ENCODE data around the gene PAK5. TPM values are rescaled to one million over a fixed set of nuclear protein-coding genes. Genes with fewer than 3 reads are reported as not detected.

PAK5 gene
- total and polyA plus RNA-seq, 7 experiments from 2014 or later: not detected

DNA sequence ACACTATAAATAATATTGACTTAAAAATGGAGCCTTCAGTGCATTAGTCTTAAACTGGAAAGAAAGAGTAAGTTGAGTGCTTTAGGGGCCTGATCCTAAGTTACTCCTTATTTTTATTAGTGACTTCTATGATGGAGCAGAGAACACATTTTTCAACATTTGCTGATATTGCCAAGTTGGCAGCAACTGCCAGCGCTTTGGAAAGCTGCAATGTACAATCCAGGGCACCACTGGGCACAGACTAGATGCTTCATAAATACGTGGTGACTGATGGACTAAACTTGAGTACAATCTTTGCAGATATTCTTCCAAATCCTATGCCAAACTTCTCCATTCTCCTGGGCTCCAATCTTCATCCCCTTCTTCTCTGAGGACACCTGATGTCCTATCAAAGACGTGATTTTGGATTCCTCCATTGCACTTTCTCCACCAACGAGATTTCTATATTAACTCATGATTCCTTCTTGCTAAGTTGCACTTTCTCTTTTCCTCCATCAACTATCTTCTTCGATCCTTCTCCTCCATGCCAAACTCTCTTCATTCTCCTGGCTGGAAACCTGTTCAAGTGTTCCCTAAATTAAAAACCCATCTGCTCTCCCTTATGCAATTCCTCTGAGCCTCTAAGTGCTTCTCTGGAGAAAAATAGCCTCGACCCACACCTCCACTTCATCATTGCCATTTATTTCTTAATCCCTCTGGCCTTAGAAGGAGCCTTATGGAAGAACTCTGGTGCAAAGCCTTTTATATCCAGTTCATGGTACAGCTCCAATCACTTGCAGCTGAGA, 28.5 kb upstream of the PAK5 start:
- Mint-ChIP-seq H3K36me3 (no peaks in the 10 kb centered on the region), H3K9me3 (peaks cover 0 to 9% (median 4%) of the 10 kb centered on the region in 11 donors), H3K27me3 (peaks cover 0 to 5% (median 0%) of the 10 kb centered on the region in 5 donors), H3K27ac (no peak overlapping the region), H3K4me3 (no peak overlapping the region), H3K4me1 (peaks cover 0 to 2% (median 0%) of the 10 kb centered on the region in 7 donors)
- H3K36me3 ChIP-seq (ENCODE audit: control insufficient read depth in 2 of 3, insufficient read depth in 3 of 3, low read length in 3 of 3): no peaks in the 10 kb centered on the region
- H3K4me3 ChIP-seq (ENCODE audit: low read length): no peak overlapping the region
- ATAC-seq (no peak), DNase-seq (no peak)
- intact Hi-C loops (cut with micrococcal nuclease): no loop called here
- no peaks in the 10 kb centered on the region for H3K9me3 ChIP-seq (ENCODE audit: control insufficient read depth in 2 of 3, low read length in 3 of 3)
- CTCF ChIA-PET: no interaction called here
- H3K27me3 ChIP-seq (ENCODE audit: control insufficient read depth in 2 of 2, insufficient read depth in 2 of 2, low read length in 2 of 2): no peaks in the 10 kb centered on the region
- no peak overlapping the region for H3K27ac ChIP-seq (ENCODE audit: low read depth, low read length)
- POLR2A ChIA-PET: no interaction called here
- no peaks in the 10 kb centered on the region for H3K4me1 ChIP-seq (ENCODE audit: control insufficient read depth in 2 of 2, insufficient read depth in 2 of 2, low read length in 2 of 2)

DNA sequence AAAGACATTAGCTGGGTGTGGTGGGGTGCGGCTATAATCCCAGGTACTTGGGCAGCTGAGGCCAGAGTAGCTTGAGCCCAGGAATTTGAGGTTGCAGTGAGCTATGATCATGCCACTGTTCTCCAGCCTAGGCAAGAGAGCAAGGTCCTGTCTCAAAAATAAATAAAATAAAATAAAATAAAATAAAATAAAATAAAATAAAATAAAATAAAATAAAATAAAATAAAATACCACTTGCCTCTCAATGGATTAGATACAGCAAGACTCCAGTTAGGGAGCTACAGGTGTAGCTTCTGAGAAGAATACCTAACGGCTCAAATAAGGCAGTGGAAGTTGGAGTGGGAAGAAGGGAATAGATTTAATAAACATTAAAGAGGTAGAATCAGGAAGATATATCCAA, 13.7 kb upstream of the PAK5 start:
- intact Hi-C loops (cut with micrococcal nuclease): no loop called here
- H3K4me3 Mint-ChIP-seq: no peak overlapping the region
- H3K4me1 ChIP-seq (ENCODE audit: control insufficient read depth in 2 of 2, insufficient read depth in 2 of 2, low read length in 2 of 2): no peaks in the 10 kb centered on the region
- ChIA-PET POLR2A (no interaction called here), CTCF (no interaction called here)
- no peak overlapping the region for H3K4me3 ChIP-seq (ENCODE audit: low read length)
- H3K4me1 Mint-ChIP-seq: no peaks in the 10 kb centered on the region
- peaks cover 0 to 6% (median 0%) of the 10 kb centered on the region in 11 donors for H3K9me3 Mint-ChIP-seq
- no peak for ATAC-seq
- H3K27me3 Mint-ChIP-seq: no peaks in the 10 kb centered on the region
- no peaks in the 10 kb centered on the region for H3K36me3 Mint-ChIP-seq
- H3K9me3 ChIP-seq (ENCODE audit: control insufficient read depth in 2 of 3, low read length in 3 of 3): no peaks in the 10 kb centered on the region
- H3K36me3 ChIP-seq (ENCODE audit: control insufficient read depth in 2 of 3, insufficient read depth in 3 of 3, low read length in 3 of 3): no peaks in the 10 kb centered on the region
- H3K27ac ChIP-seq (ENCODE audit: low read depth, low read length): no peak overlapping the region
- no peaks in the 10 kb centered on the region for H3K27me3 ChIP-seq (ENCODE audit: control insufficient read depth in 2 of 2, insufficient read depth in 2 of 2, low read length in 2 of 2)
- no peak for DNase-seq
- H3K27ac Mint-ChIP-seq: no peak overlapping the region

DNA sequence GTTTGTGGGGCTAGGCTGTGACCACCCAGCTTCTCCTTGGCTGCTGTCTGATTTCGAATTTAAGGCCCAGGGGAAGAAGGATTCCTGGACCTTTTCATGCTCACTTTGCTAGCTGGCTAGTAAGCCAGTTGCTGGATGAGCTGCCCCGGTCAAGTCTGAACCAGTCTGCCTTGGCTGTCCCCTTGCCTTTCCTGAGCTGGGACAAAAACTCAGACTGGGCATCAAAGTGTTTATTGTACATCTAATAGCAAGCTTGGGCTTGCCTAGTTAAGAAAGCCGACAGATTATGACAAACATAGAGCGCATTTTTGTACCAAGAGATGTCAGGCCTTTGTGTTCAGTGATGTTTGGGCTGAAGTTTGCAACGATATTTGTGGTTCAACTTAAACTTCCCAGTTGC, 750 bp upstream of the PAK5 start:
- H3K9me3 ChIP-seq (ENCODE audit: control insufficient read depth in 2 of 3, low read length in 3 of 3): no peaks in the 10 kb centered on the region
- H3K27ac ChIP-seq (ENCODE audit: low read depth, low read length): no peak overlapping the region
- Mint-ChIP-seq H3K36me3 (peaks cover 0 to 4% (median 0%) of the 10 kb centered on the region in 5 donors), H3K27ac (no peak overlapping the region), H3K9me3 (peaks cover 0 to 26% (median 9%) of the 10 kb centered on the region in 11 donors), H3K27me3 (peaks cover 20 to 44% (median 37%) of the 10 kb centered on the region in 5 donors), H3K4me3 (no peak overlapping the region), H3K4me1 (no peaks in the 10 kb centered on the region)
- no peaks in the 10 kb centered on the region for H3K4me1 ChIP-seq (ENCODE audit: control insufficient read depth in 2 of 2, insufficient read depth in 2 of 2, low read length in 2 of 2)
- DNase-seq: no peak
- POLR2A ChIA-PET: no interaction called here
- ATAC-seq: no peak
- no peak overlapping the region for H3K4me3 ChIP-seq (ENCODE audit: low read length)
- no peaks in the 10 kb centered on the region for H3K36me3 ChIP-seq (ENCODE audit: control insufficient read depth in 2 of 3, insufficient read depth in 3 of 3, low read length in 3 of 3)
- no peaks in the 10 kb centered on the region for H3K27me3 ChIP-seq (ENCODE audit: control insufficient read depth in 2 of 2, insufficient read depth in 2 of 2, low read length in 2 of 2)
- intact Hi-C loops (cut with micrococcal nuclease): no loop called here
- CTCF ChIA-PET: no interaction called here

DNA sequence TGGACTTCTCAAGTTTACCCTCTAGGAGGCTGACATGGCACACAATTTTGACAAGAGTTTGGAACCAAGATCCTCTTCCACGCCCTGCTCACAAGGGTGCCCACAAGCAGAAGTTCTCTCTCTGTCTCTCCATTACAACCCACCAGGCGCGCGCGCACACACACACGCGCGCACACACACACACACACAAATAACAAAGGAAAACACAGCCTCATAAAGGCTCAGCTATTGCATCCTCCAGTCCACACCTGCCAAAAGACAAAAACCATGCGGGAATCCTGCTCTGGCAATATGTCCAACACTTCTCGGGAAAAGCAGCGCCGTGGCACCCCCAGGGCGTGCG, 870 bp downstream of the PAK5 start:
- DNase-seq: no peak
- POLR2A ChIA-PET: no interaction called here
- peaks cover 20 to 44% (median 37%) of the 10 kb centered on the region in 5 donors for H3K27me3 Mint-ChIP-seq
- intact Hi-C loops (cut with micrococcal nuclease): no loop called here
- no peaks in the 10 kb centered on the region for H3K36me3 ChIP-seq (ENCODE audit: control insufficient read depth in 2 of 3, insufficient read depth in 3 of 3, low read length in 3 of 3)
- no peaks in the 10 kb centered on the region for H3K27me3 ChIP-seq (ENCODE audit: control insufficient read depth in 2 of 2, insufficient read depth in 2 of 2, low read length in 2 of 2)
- H3K9me3 ChIP-seq (ENCODE audit: control insufficient read depth in 2 of 3, low read length in 3 of 3): no peaks in the 10 kb centered on the region
- H3K36me3 Mint-ChIP-seq: peaks cover 0 to 4% (median 0%) of the 10 kb centered on the region in 5 donors
- no peaks in the 10 kb centered on the region for H3K4me1 ChIP-seq (ENCODE audit: control insufficient read depth in 2 of 2, insufficient read depth in 2 of 2, low read length in 2 of 2)
- peaks cover 0 to 26% (median 11%) of the 10 kb centered on the region in 11 donors for H3K9me3 Mint-ChIP-seq
- ATAC-seq: no peak
- no peak overlapping the region for H3K27ac Mint-ChIP-seq
- H3K4me3 Mint-ChIP-seq: no peak overlapping the region
- CTCF ChIA-PET: no interaction called here
- H3K27ac ChIP-seq (ENCODE audit: low read depth, low read length): no peak overlapping the region
- no peaks in the 10 kb centered on the region for H3K4me1 Mint-ChIP-seq
- no peak overlapping the region for H3K4me3 ChIP-seq (ENCODE audit: low read length)

DNA sequence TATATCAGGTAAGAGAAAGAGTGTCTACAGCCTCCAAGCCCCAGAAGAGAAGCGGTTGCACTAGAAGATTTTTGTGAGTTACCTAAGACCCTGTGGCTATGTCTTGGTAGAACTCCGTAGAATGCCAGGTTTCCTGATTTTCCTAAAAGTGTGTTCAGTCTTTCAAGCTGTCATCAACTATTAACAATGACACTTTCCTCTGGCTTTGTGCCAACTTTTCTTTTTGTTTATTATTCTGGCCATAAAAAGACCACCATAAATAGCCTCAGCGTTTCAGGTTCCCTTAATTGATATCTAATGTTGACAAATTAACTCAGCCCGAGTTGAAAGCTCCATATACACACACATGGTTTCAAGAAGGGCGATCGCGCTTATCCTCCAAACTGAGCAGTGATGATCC, 1.2 kb downstream of the PAK5 start:
- Mint-ChIP-seq H3K36me3 (peaks cover 0 to 4% (median 0%) of the 10 kb centered on the region in 5 donors), H3K4me3 (no peak overlapping the region), H3K9me3 (peaks cover 0 to 25% (median 11%) of the 10 kb centered on the region in 11 donors), H3K4me1 (no peaks in the 10 kb centered on the region), H3K27ac (no peak overlapping the region), H3K27me3 (peaks cover 20 to 44% (median 37%) of the 10 kb centered on the region in 5 donors)
- no peaks in the 10 kb centered on the region for H3K9me3 ChIP-seq (ENCODE audit: control insufficient read depth in 2 of 3, low read length in 3 of 3)
- intact Hi-C loops (cut with micrococcal nuclease): no loop called here
- no peaks in the 10 kb centered on the region for H3K36me3 ChIP-seq (ENCODE audit: control insufficient read depth in 2 of 3, insufficient read depth in 3 of 3, low read length in 3 of 3)
- no peaks in the 10 kb centered on the region for H3K4me1 ChIP-seq (ENCODE audit: control insufficient read depth in 2 of 2, insufficient read depth in 2 of 2, low read length in 2 of 2)
- H3K27ac ChIP-seq (ENCODE audit: low read depth, low read length): no peak overlapping the region
- ChIA-PET POLR2A (no interaction called here), CTCF (no interaction called here)
- no peak for ATAC-seq
- DNase-seq: no peak
- no peaks in the 10 kb centered on the region for H3K27me3 ChIP-seq (ENCODE audit: control insufficient read depth in 2 of 2, insufficient read depth in 2 of 2, low read length in 2 of 2)
- H3K4me3 ChIP-seq (ENCODE audit: low read length): no peak overlapping the region

DNA sequence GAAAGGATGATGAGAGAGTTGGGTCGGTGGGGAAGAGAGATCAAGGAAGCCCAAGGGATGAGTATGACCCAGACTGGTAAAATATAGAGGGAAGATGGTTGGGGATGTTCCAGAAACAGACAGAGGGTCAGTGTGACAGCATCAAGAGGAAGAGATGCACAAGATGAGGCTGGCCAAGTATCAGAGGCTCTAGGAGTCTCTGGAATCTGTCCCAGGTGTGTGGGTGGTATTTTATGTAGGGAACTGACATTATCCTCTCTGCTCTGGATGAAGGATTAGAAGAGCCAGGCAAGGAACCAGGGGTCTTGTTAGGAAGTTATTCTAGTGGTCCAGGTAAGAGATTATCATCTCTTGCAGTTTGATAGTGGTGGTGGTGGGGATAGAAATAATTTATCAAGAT, 3.6 kb downstream of the PAK5 start:
- H3K27me3 Mint-ChIP-seq: peaks cover 20 to 34% (median 28%) of the 10 kb centered on the region in 5 donors
- ATAC-seq: no peak
- no peak overlapping the region for H3K4me3 Mint-ChIP-seq
- H3K36me3 Mint-ChIP-seq: peaks cover 0 to 4% (median 0%) of the 10 kb centered on the region in 5 donors
- Histone ChIP-seq H3K4me3 (ENCODE audit: low read length) (no peak overlapping the region), H3K27me3 (ENCODE audit: control insufficient read depth in 2 of 2, insufficient read depth in 2 of 2, low read length in 2 of 2) (no peaks in the 10 kb centered on the region), H3K36me3 (ENCODE audit: control insufficient read depth in 2 of 3, insufficient read depth in 3 of 3, low read length in 3 of 3) (no peaks in the 10 kb centered on the region), H3K27ac (ENCODE audit: low read depth, low read length) (no peak overlapping the region), H3K4me1 (ENCODE audit: control insufficient read depth in 2 of 2, insufficient read depth in 2 of 2, low read length in 2 of 2) (no peaks in the 10 kb centered on the region), H3K9me3 (ENCODE audit: control insufficient read depth in 2 of 3, low read length in 3 of 3) (no peaks in the 10 kb centered on the region)
- no peaks in the 10 kb centered on the region for H3K4me1 Mint-ChIP-seq
- peaks cover 0 to 10% (median 5%) of the 10 kb centered on the region in 11 donors for H3K9me3 Mint-ChIP-seq
- POLR2A ChIA-PET: no interaction called here
- H3K27ac Mint-ChIP-seq: no peak overlapping the region
- DNase-seq: no peak
- CTCF ChIA-PET: no interaction called here
- intact Hi-C loops (cut with micrococcal nuclease): no loop called here

DNA sequence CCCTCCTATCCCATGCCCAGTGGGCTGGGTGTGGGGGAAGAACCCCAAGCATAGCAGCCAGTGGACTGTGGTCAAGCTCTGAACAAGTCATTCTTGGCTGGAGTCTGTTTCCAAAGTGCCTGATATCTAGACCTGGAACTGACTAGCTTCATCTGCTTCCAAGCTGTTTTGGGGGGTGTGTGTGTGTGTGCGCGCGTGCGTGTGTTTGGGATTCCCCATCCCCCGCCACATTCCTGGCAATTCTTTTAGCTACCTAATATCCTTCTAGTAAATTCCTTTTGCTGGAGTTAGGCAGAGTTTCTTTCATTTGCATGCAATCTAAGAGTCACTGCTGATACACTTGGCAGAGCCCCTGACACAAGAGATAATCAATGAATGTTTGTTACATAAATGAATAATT, 7.8 kb downstream of the PAK5 start:
- H3K4me1 ChIP-seq (ENCODE audit: control insufficient read depth in 2 of 2, insufficient read depth in 2 of 2, low read length in 2 of 2): no peaks in the 10 kb centered on the region
- intact Hi-C loops (cut with micrococcal nuclease): no loop called here
- Mint-ChIP-seq H3K36me3 (no peaks in the 10 kb centered on the region), H3K27ac (no peak overlapping the region), H3K9me3 (peaks cover 0 to 4% (median 0%) of the 10 kb centered on the region in 11 donors), H3K4me1 (no peaks in the 10 kb centered on the region), H3K27me3 (peaks cover 0 to 6% (median 1%) of the 10 kb centered on the region in 5 donors), H3K4me3 (no peak overlapping the region)
- no peaks in the 10 kb centered on the region for H3K36me3 ChIP-seq (ENCODE audit: control insufficient read depth in 2 of 3, insufficient read depth in 3 of 3, low read length in 3 of 3)
- no peak overlapping the region for H3K4me3 ChIP-seq (ENCODE audit: low read length)
- no peak overlapping the region for H3K27ac ChIP-seq (ENCODE audit: low read depth, low read length)
- no peaks in the 10 kb centered on the region for H3K27me3 ChIP-seq (ENCODE audit: control insufficient read depth in 2 of 2, insufficient read depth in 2 of 2, low read length in 2 of 2)
- no peak for DNase-seq
- ChIA-PET POLR2A (no interaction called here), CTCF (no interaction called here)
- ATAC-seq: no peak
- no peaks in the 10 kb centered on the region for H3K9me3 ChIP-seq (ENCODE audit: control insufficient read depth in 2 of 3, low read length in 3 of 3)
